ENCODE data around the gene CUEDC2.
A peak's percentile ranks its signal among the peaks of the same experiment; 100 is the strongest.

CUEDC2 gene

GRCh38 chr10:102423372-102423968 lies 8.9 kb downstream of the CUEDC2 start:
- no peak overlapping the region for H3K4me3 ChIP-seq (ENCODE audit: low read depth, low read length)
- peaks cover 9% of the 10 kb centered on the region for H3K4me1 ChIP-seq (ENCODE audit: control insufficient read depth, insufficient read depth, low read length)
- H3K27ac ChIP-seq (ENCODE audit: low read depth, low read length) = no peak overlapping the region
- peaks cover 17% of the 10 kb centered on the region for H3K36me3 ChIP-seq (ENCODE audit: control insufficient read depth, insufficient read depth, low read length)
- no peaks in the 10 kb centered on the region for H3K27me3 ChIP-seq (ENCODE audit: control insufficient read depth, insufficient read depth, low read length)
- H3K9me3 ChIP-seq (ENCODE audit: control insufficient read depth, insufficient read depth, low read length) = no peaks in the 10 kb centered on the region
- no peak overlapping the region for H3K9ac ChIP-seq (ENCODE audit: low read depth, low read length)

- Histone ChIP-seq H3K9me3 (ENCODE audit: control insufficient read depth, insufficient read depth, low read length) (no peaks in the 10 kb centered on the region), H3K27me3 (ENCODE audit: control insufficient read depth, insufficient read depth, low read length) (no peaks in the 10 kb centered on the region), H3K4me1 (ENCODE audit: control insufficient read depth, insufficient read depth, low read length) (peaks cover 15% of the 10 kb centered on the region), H3K27ac (ENCODE audit: low read depth, low read length) (peak overlapping the region; percentile 37), H3K36me3 (ENCODE audit: control insufficient read depth, insufficient read depth, low read length) (peaks cover 17% of the 10 kb centered on the region), H3K9ac (ENCODE audit: low read depth, low read length) (no peak overlapping the region), H3K4me3 (ENCODE audit: low read depth, low read length) (peak overlapping the region; percentile 81)
Observed at GRCh38 chr10:102422545-102423129, 9.7 kb downstream of the CUEDC2 start.

GRCh38 chr10:102421757-102422512 lies 10.4 kb downstream of the CUEDC2 start:
- Histone ChIP-seq H3K36me3 (ENCODE audit: control insufficient read depth, insufficient read depth, low read length) (peaks cover 17% of the 10 kb centered on the region), H3K4me3 (ENCODE audit: low read depth, low read length) (peak overlapping the region; percentile 81), H3K9ac (ENCODE audit: low read depth, low read length) (no peak overlapping the region; the same call in 1 of the 2 replicates), H3K4me1 (ENCODE audit: control insufficient read depth, insufficient read depth, low read length) (peaks cover 15% of the 10 kb centered on the region), H3K27me3 (ENCODE audit: control insufficient read depth, insufficient read depth, low read length) (no peaks in the 10 kb centered on the region), H3K9me3 (ENCODE audit: control insufficient read depth, insufficient read depth, low read length) (no peaks in the 10 kb centered on the region), H3K27ac (ENCODE audit: low read depth, low read length) (no peak overlapping the region)

- peaks cover 17% of the 10 kb centered on the region for H3K36me3 ChIP-seq (ENCODE audit: control insufficient read depth, insufficient read depth, low read length)
- H3K27me3 ChIP-seq (ENCODE audit: control insufficient read depth, insufficient read depth, low read length) = no peaks in the 10 kb centered on the region
- peak overlapping the region; percentile 86 for H3K27ac ChIP-seq (ENCODE audit: low read depth, low read length)
- peak overlapping the region; percentile 70; the same call in 1 of the 2 replicates for H3K9ac ChIP-seq (ENCODE audit: low read depth, low read length)
- H3K4me1 ChIP-seq (ENCODE audit: control insufficient read depth, insufficient read depth, low read length) = peaks cover 15% of the 10 kb centered on the region
- H3K9me3 ChIP-seq (ENCODE audit: control insufficient read depth, insufficient read depth, low read length) = no peaks in the 10 kb centered on the region
- peak overlapping the region; percentile 81 for H3K4me3 ChIP-seq (ENCODE audit: low read depth, low read length)
Observed at GRCh38 chr10:102421507-102421756, 10.9 kb downstream of the CUEDC2 start.

- H3K9ac ChIP-seq (ENCODE audit: low read depth, low read length) = peak within 1 kb of the TSS; percentile 70
- H3K27ac ChIP-seq (ENCODE audit: low read depth, low read length) = peak within 1 kb of the TSS; percentile 86
Observed at GRCh38 chr10:102420714-102421506, 11.5 kb downstream of the CUEDC2 start, which contains the start of gene FBXL15. Gene FBXL15 (plus strand): TSS chr10:102420836. CDS start chr10:102421130, 294 bp downstream.

GRCh38 chr10:102420181-102420713 lies 12.1 kb downstream of the CUEDC2 start:
- peaks cover 15% of the 10 kb centered on the region for H3K4me1 ChIP-seq (ENCODE audit: control insufficient read depth, insufficient read depth, low read length)
- H3K27ac ChIP-seq (ENCODE audit: low read depth, low read length) = peak overlapping the region; percentile 86
- H3K27me3 ChIP-seq (ENCODE audit: control insufficient read depth, insufficient read depth, low read length) = no peaks in the 10 kb centered on the region
- 0 out of 2 replicates have a peak overlapping the region, but pooled peaks have one; percentile 31 for H3K9ac ChIP-seq (ENCODE audit: low read depth, low read length)
- H3K36me3 ChIP-seq (ENCODE audit: control insufficient read depth, insufficient read depth, low read length) = peaks cover 17% of the 10 kb centered on the region
- H3K9me3 ChIP-seq (ENCODE audit: control insufficient read depth, insufficient read depth, low read length) = no peaks in the 10 kb centered on the region
- H3K4me3 ChIP-seq (ENCODE audit: low read depth, low read length) = peak overlapping the region; percentile 81

More at GRCh38 chr10:102420714-102421506, 11.5 kb downstream of the CUEDC2 start, which contains the start of gene FBXL15:
- no peaks in the 10 kb centered on the region for H3K9me3 ChIP-seq (ENCODE audit: control insufficient read depth, insufficient read depth, low read length)
- H3K27me3 ChIP-seq (ENCODE audit: control insufficient read depth, insufficient read depth, low read length) = no peaks in the 10 kb centered on the region
- peaks cover 15% of the 10 kb centered on the region for H3K4me1 ChIP-seq (ENCODE audit: control insufficient read depth, insufficient read depth, low read length)
- peaks cover 17% of the 10 kb centered on the region for H3K36me3 ChIP-seq (ENCODE audit: control insufficient read depth, insufficient read depth, low read length)
- peak within 1 kb of the TSS; percentile 81 for H3K4me3 ChIP-seq (ENCODE audit: low read depth, low read length)

GRCh38 chr10:102419269-102420180 lies 12.8 kb downstream of the CUEDC2 start:
- Histone ChIP-seq H3K9ac (ENCODE audit: low read depth, low read length) (no peak overlapping the region), H3K27ac (ENCODE audit: low read depth, low read length) (peak overlapping the region; percentile 26), H3K9me3 (ENCODE audit: control insufficient read depth, insufficient read depth, low read length) (no peaks in the 10 kb centered on the region)

GRCh38 chr10:102418622-102419268 lies 13.6 kb downstream of the CUEDC2 start, which contains the start of gene PSD:
Gene PSD (minus strand): TSS chr10:102418785. CDS start chr10:102417038, 1,747 bp downstream.
- Histone ChIP-seq H3K4me1 (ENCODE audit: control insufficient read depth, insufficient read depth, low read length) (peaks cover 15% of the 10 kb centered on the region), H3K9me3 (ENCODE audit: control insufficient read depth, insufficient read depth, low read length) (no peaks in the 10 kb centered on the region), H3K27ac (ENCODE audit: low read depth, low read length) (peak within 1 kb of the TSS; percentile 26), H3K4me3 (ENCODE audit: low read depth, low read length) (peak within 1 kb of the TSS; percentile 81), H3K36me3 (ENCODE audit: control insufficient read depth, insufficient read depth, low read length) (peaks cover 7% of the 10 kb centered on the region), H3K27me3 (ENCODE audit: control insufficient read depth, insufficient read depth, low read length) (no peaks in the 10 kb centered on the region), H3K9ac (ENCODE audit: low read depth, low read length) (no peak within 1 kb of the TSS)

More at GRCh38 chr10:102419269-102420180, 12.8 kb downstream of the CUEDC2 start:
- H3K4me3 ChIP-seq (ENCODE audit: low read depth, low read length) = peak overlapping the region; percentile 81
- no peaks in the 10 kb centered on the region for H3K27me3 ChIP-seq (ENCODE audit: control insufficient read depth, insufficient read depth, low read length)
- peaks cover 14% of the 10 kb centered on the region for H3K36me3 ChIP-seq (ENCODE audit: control insufficient read depth, insufficient read depth, low read length)
- peaks cover 15% of the 10 kb centered on the region for H3K4me1 ChIP-seq (ENCODE audit: control insufficient read depth, insufficient read depth, low read length)

DNA sequence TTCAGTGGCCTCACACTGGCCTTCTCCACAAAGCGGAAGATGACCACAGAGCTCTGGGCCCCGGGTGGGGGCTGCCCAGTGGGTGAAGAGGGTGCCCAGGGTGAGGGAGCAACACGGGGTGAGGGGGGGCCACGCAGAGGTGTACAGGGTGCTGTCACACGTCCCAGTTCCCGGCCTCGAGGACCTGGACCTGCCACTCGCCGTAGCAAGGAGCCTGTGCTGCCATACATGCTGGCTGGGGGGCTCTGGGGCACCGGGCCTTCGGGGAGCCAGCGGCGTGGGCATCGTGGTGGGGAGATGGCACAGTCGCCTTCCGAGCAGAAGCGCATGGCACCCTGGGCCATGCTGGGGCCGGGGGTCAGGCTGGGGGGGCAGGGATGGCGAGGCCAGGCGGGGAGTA lies 15.7 kb downstream of the CUEDC2 start:
- H3K9me3 ChIP-seq (ENCODE audit: control insufficient read depth, insufficient read depth, low read length) = no peaks in the 10 kb centered on the region
- peaks cover 12% of the 10 kb centered on the region for H3K4me1 ChIP-seq (ENCODE audit: control insufficient read depth, insufficient read depth, low read length)

More for the DNA sequence above, 15.7 kb downstream of the CUEDC2 start:
- Histone ChIP-seq H3K4me3 (ENCODE audit: low read depth, low read length) (no peak overlapping the region), H3K9ac (ENCODE audit: low read depth, low read length) (no peak overlapping the region), H3K36me3 (ENCODE audit: control insufficient read depth, insufficient read depth, low read length) (no peaks in the 10 kb centered on the region), H3K27ac (ENCODE audit: low read depth, low read length) (no peak overlapping the region), H3K27me3 (ENCODE audit: control insufficient read depth, insufficient read depth, low read length) (peaks cover 8% of the 10 kb centered on the region)

All from HUES48 (cell line).